ENCODE data around the gene SMCO3. TPM values are rescaled to one million over a fixed set of nuclear protein-coding genes. Genes with fewer than 3 reads are reported as not detected.
A peak's percentile ranks its signal among the peaks of the same experiment; 100 is the strongest.

SMCO3 gene
- total and polyA plus RNA-seq, 10 of the 15 experiments (the other 5 are each of a cell fraction or from before 2014, with no cell fraction given), result 0.05 to 0.35 (median 0.10) TPM; not detected in 6

- TF ChIP-seq MAX (IDR thresholded peaks at IDR 0.05; ENCODE audit: low read depth, low read length), result no peak
- TF ChIP-seq SMARCA5 (IDR thresholded peaks at IDR 0.05), result 0 out of 2 replicates have a peak, but pooled peaks have one; percentile 8
- 0 out of 2 replicates have a peak, but pooled peaks have one; percentile 33 for TF ChIP-seq TCF12 (IDR thresholded peaks at IDR 0.05; ENCODE audit: low read depth, low read length)
- TF ChIP-seq ATF2 (IDR thresholded peaks at IDR 0.05; ENCODE audit: low read length), result 0 out of 2 replicates have a peak, but pooled peaks have one; percentile 38
- no peak for TF ChIP-seq RAD21 (IDR thresholded peaks at IDR 0.05; ENCODE audit: insufficient read depth, low read depth, low read length)
- TF ChIP-seq WRNIP1 (IDR thresholded peaks at IDR 0.05; ENCODE audit: borderline replicate concordance, low read depth, low read length), result no peak; the same call in 1 of the 2 replicates
- no peak for TF ChIP-seq POLR2A (IDR thresholded peaks at IDR 0.05; ENCODE audit: low read depth, low read length)
- TF ChIP-seq HDGF (IDR thresholded peaks at IDR 0.05), result peak; percentile 73; the same call in 1 of the 2 replicates
- TF ChIP-seq POLR2AphosphoS5 (IDR thresholded peaks at IDR 0.05; ENCODE audit: low read length), result no peak
- 0 out of 4 replicates have a peak, but pooled peaks of 1 of the 2 experiments have one; percentile 30 for TF ChIP-seq IKZF2 (IDR thresholded peaks at IDR 0.05)
- 0 out of 2 replicates have a peak, but pooled peaks have one; percentile 6 for TF ChIP-seq CBX5 (IDR thresholded peaks at IDR 0.05; ENCODE audit: low read depth)
- 0 out of 4 replicates have a peak, but pooled peaks of 1 of the 2 experiments have one; percentile 44 for TF ChIP-seq CEBPB (IDR thresholded peaks at IDR 0.05; ENCODE audit: borderline replicate concordance in 1 of 2, low read depth in 2 of 2, low read length in 2 of 2)
- no peak for TF ChIP-seq LARP7 (IDR thresholded peaks at IDR 0.05)
- peak; percentile 25; the same call in 1 of the 2 replicates for TF ChIP-seq ATF7 (IDR thresholded peaks at IDR 0.05; ENCODE audit: low read depth)
- peak; percentile 84 for TF ChIP-seq NBN (IDR thresholded peaks at IDR 0.05)
These were observed 45.1 kb downstream of the SMCO3 start (continued) for GRCh38 chr12:14768823-14769405.
